Spleen (tissue), 11 donors: ENCODE data around the gene SLC25A45. TPM values are rescaled to one million over a fixed set of nuclear protein-coding genes. Genes with fewer than 3 reads are reported as not detected.

ENCODE experiments used
- DNase-seq: peaks from one replicate; pipeline ENCODE4 v3.0.0-alpha.2; 2020
- H3K27ac ChIP-seq, 8 donors: fragments of 200-600 bp; sonication (generic) in 7 of 8; 1 replicate in 4 of 8; 2 replicates in 4 of 8; pipeline versions ENCODE4 v1.5.0 to v1.8.0; 2016 to 2021; ENCODE audit warnings: inconsistent platforms in 4 of 8, mild to moderate bottlenecking in 4 of 8, moderate library complexity in 1 of 8
- H3K27me3 ChIP-seq, 7 donors: fragments of 200-600 bp; sonication (generic) in 6 of 7; replicated peaks in 1 of 7; 1 replicate in 4 of 7; 2 replicates in 3 of 7; pipeline versions ENCODE4 v1.5.0 to v1.8.0; 2016 to 2021; ENCODE audit warnings: inconsistent platforms in 3 of 7, mild to moderate bottlenecking in 1 of 7
- H3K36me3 ChIP-seq, 6 donors: fragments of 200-600 bp; sonication (generic) in 5 of 6; 1 replicate in 4 of 6; 2 replicates in 2 of 6; pipeline versions ENCODE4 v1.5.0 to v1.8.0; 2016 to 2021; ENCODE audit warnings: inconsistent platforms in 2 of 6
- H3K4me1 ChIP-seq, 6 donors: fragments of 200-600 bp; sonication (generic) in 5 of 6; 1 replicate in 3 of 6; 2 replicates in 3 of 6; pipeline versions ENCODE4 v1.5.0 to v1.8.0; 2016 to 2021; ENCODE audit warnings: inconsistent platforms in 3 of 6
- H3K4me3 ChIP-seq, 8 donors: fragments of 200-600 bp; sonication (generic) in 7 of 8; 1 replicate in 4 of 8; 2 replicates in 4 of 8; pipeline versions ENCODE4 v1.5.0 to v1.8.0; 2016 to 2021; ENCODE audit warnings: inconsistent platforms in 4 of 8, mild to moderate bottlenecking in 4 of 8, moderate library complexity in 2 of 8
- H3K9me3 ChIP-seq, 8 donors: fragments of 200-600 bp; sonication (generic) in 7 of 8; 1 replicate in 4 of 8; 2 replicates in 4 of 8; pipeline versions ENCODE4 v1.5.0 to v1.8.0; 2016 to 2021; ENCODE audit warnings: inconsistent platforms in 4 of 8
- POLR2A ChIP-seq, 3 donors: fragments of 450-650 bp; IDR thresholded peaks; one replicate each; pipeline ENCODE4 v1.5.1; 2017; ENCODE audit warnings: antibody characterized with exemption in 3 of 3, mild to moderate bottlenecking in 1 of 3
- POLR2AphosphoS5 ChIP-seq, 3 donors: sonication (generic); formaldehyde crosslinking; IDR thresholded peaks; one replicate each; pipeline ENCODE4 v1.5.1; 2017; ENCODE audit warnings: antibody characterized with exemption in 3 of 3
- WGBS, 5 donors: extraction: QIAGEN DNeasy Blood & Tissue Kit in 3 of 5; methylation state at CpG; one replicate each; pipeline versions ENCODE4 v1.1.5 to v1.1.7; 2013 to 2018; 5-methylcytosine and 5-hydroxymethylcytosine counted together
- intact Hi-C: fragments of 100-400 bp; cut with DNase I; formaldehyde crosslinking; loops from one replicate; pipeline ENCODE4 v1.15.0; 2023; ENCODE audit warnings: low total_unique reads
- polyA plus RNA-seq, 3 donors: library from polyadenylated mRNA; stranded (reverse); fragments of 200-250 nt; gene quantifications; one replicate each; pipeline ENCODE4 v1.2.1, GENCODE V29; 2013
- total RNA-seq, 7 donors: library from RNA; depleted of rRNA in 3 of 7; stranded (reverse); fragments of >200 nt in 3 of 7; fragmentation: NEBNext Ultra II Directional in 4 of 7; extraction: Animal tissue kit (Norgen Biotek cat#: 25700) in 4 of 7; gene quantifications; one replicate each; pipeline versions ENCODE4 v1.1.0 to v1.2.1, GENCODE V29; 2016 to 2021
- TF ChIP-seq, protein P1 (sequence below), 11 experiments: fragments of 200-600 bp in 7 of 11; fragments of 450-650 bp in 4 of 11; sonication (generic) in 4 of 11; IDR thresholded peaks in 8 of 11; conservative IDR thresholded peaks in 3 of 11; 1 replicate in 7 of 11; 2 replicates in 4 of 11; pipeline versions ENCODE4 v1.4.0 to v1.8.0; 2016 to 2021; ENCODE audit warnings: antibody characterized with exemption in 11 of 11, inconsistent platforms in 4 of 11, mild to moderate bottlenecking in 1 of 11
- donor health status: healthy with polysubstance abuse.
- donor health status: DM: no; HTN: no; CAD: no; lungs with moderate emphysema.
- donor health status: DM: no; HTN: no; CAD: no.
- donor health status: Bipolar disorder and iron deficiency.
- donor health status: healthy.
- donor health status: DM: no; HTN: no; CAD: no.
- donor health status: DM: yes; HTN: yes; CAD: no.

The SLC25A45 gene
- total and polyA plus RNA-seq, 10 donors = 11.6 to 33.4 (median 24.9) TPM

DNA sequence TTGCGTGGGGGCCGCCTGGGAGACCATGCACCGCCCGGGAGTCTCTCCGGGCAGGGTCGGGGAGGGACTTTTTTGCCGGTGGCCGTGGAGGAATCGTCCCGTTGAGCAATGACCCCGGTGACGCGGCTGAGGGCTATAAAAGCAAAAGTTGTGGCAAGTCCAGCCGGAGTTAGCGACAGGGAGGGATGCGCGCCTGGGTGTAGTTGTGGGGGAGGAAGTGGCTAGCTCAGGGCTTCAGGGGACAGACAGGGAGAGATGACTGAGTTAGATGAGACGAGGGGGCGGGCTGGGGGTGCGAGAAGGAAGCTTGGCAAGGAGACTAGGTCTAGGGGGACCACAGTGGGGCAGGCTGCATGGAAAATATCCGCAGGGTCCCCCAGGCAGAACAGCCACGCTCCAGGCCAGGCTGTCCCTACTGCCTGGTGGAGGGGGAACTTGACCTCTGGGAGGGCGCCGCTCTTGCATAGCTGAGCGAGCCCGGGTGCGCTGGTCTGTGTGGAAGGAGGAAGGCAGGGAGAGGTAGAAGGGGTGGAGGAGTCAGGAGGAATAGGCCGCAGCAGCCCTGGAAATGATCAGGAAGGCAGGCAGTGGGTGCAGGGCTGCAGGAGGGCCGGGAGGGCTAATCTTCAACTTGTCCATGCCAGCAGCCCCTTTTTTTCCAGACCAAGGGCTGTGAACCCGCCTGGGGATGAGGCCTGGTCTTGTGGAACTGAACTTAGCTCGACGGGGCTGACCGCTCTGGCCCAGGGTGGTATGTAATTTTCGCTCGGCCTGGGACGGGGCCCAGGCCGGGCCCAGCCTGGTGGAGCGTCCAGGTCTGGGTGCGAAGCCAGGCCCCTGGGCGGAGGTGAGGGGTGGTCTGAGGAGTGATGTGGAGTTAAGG, 40.4 kb upstream of the SLC25A45 start, which contains the start of gene NEAT1:
NEAT1 (plus strand) TSS at position 166 of the 883 bp plus-strand sequence.
- Histone ChIP-seq H3K4me3 (peak within 1 kb of the TSS; percentile 66 to 96 (median 83)), H3K4me1 (peaks cover 32 to 65% (median 57%) of the 10 kb centered on the region in 6 donors), H3K9me3 (no peaks in the 10 kb centered on the region), H3K27me3 (no peaks in the 10 kb centered on the region), H3K27ac (peak within 1 kb of the TSS; percentile 92 to 100 (median 98)), H3K36me3 (peaks cover 0 to 43% (median 4%) of the 10 kb centered on the region in 6 donors)
- TF ChIP-seq POLR2A (IDR thresholded peaks at IDR 0.05) (peak; percentile 100), POLR2AphosphoS5 (IDR thresholded peaks at IDR 0.05) (peak; percentile 97 to 100 (median 100))
- TF ChIP-seq, protein P1, sequence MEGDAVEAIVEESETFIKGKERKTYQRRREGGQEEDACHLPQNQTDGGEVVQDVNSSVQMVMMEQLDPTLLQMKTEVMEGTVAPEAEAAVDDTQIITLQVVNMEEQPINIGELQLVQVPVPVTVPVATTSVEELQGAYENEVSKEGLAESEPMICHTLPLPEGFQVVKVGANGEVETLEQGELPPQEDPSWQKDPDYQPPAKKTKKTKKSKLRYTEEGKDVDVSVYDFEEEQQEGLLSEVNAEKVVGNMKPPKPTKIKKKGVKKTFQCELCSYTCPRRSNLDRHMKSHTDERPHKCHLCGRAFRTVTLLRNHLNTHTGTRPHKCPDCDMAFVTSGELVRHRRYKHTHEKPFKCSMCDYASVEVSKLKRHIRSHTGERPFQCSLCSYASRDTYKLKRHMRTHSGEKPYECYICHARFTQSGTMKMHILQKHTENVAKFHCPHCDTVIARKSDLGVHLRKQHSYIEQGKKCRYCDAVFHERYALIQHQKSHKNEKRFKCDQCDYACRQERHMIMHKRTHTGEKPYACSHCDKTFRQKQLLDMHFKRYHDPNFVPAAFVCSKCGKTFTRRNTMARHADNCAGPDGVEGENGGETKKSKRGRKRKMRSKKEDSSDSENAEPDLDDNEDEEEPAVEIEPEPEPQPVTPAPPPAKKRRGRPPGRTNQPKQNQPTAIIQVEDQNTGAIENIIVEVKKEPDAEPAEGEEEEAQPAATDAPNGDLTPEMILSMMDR (IDR thresholded peaks at IDR 0.05 in 8 of 11, conservative IDR thresholded peaks at IDR 0.05 in 3 of 11) = no peak
- intact Hi-C loops = no loop called here
- DNase-seq = peak; percentile 98
- 1 to 4% (median 1%) methylated on average over 35 to 40 of the region's 40 CpGs for WGBS, 5 donors

DNA sequence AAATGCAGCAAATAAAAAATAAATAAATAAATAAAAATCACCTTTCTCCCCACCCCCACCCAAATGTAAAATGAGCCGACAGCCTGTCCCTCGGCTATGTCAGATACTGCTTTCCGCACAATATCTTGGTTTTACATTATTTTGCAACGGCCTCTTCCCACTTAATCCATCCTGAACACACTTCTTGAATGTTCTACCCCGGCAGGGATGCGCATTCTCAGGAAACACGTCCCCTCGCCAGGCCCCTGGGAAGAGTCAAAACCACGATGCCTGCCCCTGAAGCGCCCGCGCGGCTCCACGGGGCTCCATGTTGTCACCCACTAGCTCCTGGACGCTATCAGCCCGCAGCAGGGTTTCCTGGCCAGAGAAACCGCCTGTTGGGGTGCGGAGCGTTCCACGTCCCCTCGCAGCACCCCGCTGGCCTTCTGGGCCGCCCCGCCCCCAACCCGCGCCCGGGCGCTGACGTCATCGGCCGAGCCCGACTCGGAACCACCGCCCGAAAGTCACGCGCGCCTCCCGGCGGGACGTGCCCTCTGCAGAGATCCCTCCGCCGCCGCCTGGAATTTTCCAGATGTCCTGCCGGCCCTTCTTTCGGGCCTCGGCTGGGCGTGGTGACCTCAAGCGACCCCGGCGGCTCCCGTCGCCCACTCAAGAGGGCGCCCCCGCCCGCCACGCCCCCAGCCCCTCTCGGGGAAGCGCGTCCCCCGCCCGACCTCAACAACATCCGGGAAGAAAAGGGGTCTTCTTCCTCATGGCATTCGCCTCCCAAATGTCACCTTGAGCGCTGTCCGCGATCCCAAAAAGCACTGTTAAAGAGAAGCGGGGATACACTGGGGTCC, 39.6 kb upstream of the SLC25A45 start:
- H3K27me3 ChIP-seq = no peaks in the 10 kb centered on the region
- no peaks in the 10 kb centered on the region for H3K9me3 ChIP-seq
- H3K4me3 ChIP-seq = peak overlapping the region; percentile 66 to 96 (median 83)
- WGBS, 5 donors = 0 to 2% (median 1%) methylated on average over 25 to 68 of the region's 68 CpGs
- TF ChIP-seq, protein P1 (IDR thresholded peaks at IDR 0.05 in 8 of 11, conservative IDR thresholded peaks at IDR 0.05 in 3 of 11) = peak in 2 of 11 experiments; percentile 27 to 29
- peak; percentile 75 to 98 (median 95) for TF ChIP-seq POLR2AphosphoS5 (IDR thresholded peaks at IDR 0.05)
- peak; percentile 50 to 62 (median 62) for TF ChIP-seq POLR2A (IDR thresholded peaks at IDR 0.05)
- peaks cover 32 to 65% (median 57%) of the 10 kb centered on the region in 6 donors for H3K4me1 ChIP-seq
- peak; percentile 99 for DNase-seq
- intact Hi-C loops = no loop called here
- peaks cover 0 to 35% (median 1%) of the 10 kb centered on the region in 6 donors for H3K36me3 ChIP-seq
- peak overlapping the region; percentile 92 to 100 (median 98) for H3K27ac ChIP-seq

DNA sequence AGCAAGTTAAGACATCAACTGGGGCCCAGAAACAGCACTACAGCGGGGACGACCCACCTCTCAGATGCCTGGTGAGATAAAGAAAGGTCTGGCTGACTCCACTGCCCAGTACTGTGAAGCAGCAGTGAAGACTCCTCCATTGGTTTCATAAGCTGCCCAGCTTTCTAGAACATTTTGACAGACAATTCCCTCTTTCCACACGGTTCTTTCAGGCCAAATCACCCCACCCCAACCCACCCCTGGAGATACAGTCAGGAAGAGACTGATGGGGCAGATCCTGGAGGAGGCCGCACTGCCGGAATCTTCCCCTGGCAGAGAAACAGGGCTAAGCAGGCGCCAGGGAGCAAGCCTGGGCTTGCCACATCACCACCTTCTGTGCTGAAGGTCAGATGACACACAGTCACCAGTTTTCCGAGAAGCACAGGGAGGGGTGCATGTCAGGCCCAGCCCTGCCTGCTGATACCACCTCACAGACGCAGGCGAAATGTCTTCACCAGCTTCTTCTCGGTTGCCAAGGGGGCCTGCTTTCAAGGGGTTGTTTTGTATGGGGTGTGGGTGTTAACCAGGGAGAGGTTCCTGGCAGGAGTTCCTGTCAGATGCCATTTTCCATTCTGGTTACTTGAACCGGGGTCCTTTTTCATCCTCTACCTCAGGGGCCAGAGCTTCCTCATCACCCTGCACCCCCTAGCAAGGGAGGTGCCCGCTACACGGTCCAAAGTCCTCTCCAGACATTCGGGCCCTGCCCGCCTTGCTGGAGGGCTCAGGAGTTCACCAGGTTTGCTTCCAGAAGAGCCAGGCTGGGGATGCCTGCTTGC, 38.7 kb upstream of the SLC25A45 start:
- Histone ChIP-seq H3K36me3 (peaks cover 0 to 27% (median 0%) of the 10 kb centered on the region in 6 donors), H3K27me3 (no peaks in the 10 kb centered on the region), H3K9me3 (no peaks in the 10 kb centered on the region), H3K4me1 (peaks cover 33 to 65% (median 58%) of the 10 kb centered on the region in 6 donors), H3K27ac (peak overlapping the region; percentile 92 to 100 (median 98)), H3K4me3 (peak overlapping the region; percentile 66 to 96 (median 83))
- peak; percentile 95 for DNase-seq
- peak; percentile 86 to 99 (median 97) for TF ChIP-seq POLR2AphosphoS5 (IDR thresholded peaks at IDR 0.05)
- peak; percentile 70 to 87 (median 74) for TF ChIP-seq POLR2A (IDR thresholded peaks at IDR 0.05)
- TF ChIP-seq, protein P1 (IDR thresholded peaks at IDR 0.05 in 8 of 11, conservative IDR thresholded peaks at IDR 0.05 in 3 of 11) = no peak
- 4 to 7% (median 7%) methylated on average over 15 of the region's 15 CpGs for WGBS, 5 donors
- intact Hi-C loops = no loop called here
